OCI-LY1 (cell line): ENCODE results near the gene MORC4.

Source experiments
- CTCF ChIP-seq: fragments of 200-600 bp; sonication (generic), shearing (Covaris generic); IDR thresholded peaks from 2 replicates; pipeline ENCODE4 v1.5.1; 2017; ENCODE audit warnings: mild to moderate bottlenecking, antibody characterized with exemption, low read length, moderate library complexity, mixed read lengths
- EZH2 ChIP-seq: fragments of 200-600 bp; sonication (generic), shearing (Covaris generic); IDR thresholded peaks from 2 replicates; pipeline ENCODE4 v1.8.0; 2017; ENCODE audit warnings: borderline replicate concordance, mixed run types, mild to moderate bottlenecking, antibody characterized with exemption, low read length, moderate library complexity, mixed read lengths

GRCh38 chrX:106955004-106955772 lies 44.8 kb downstream of the MORC4 start:
- TF ChIP-seq EZH2 (no peak), CTCF (no peak)
